ENCODE results near the gene ARAP1. TPM values are rescaled to one million over a fixed set of nuclear protein-coding genes. Genes with fewer than 3 reads are reported as not detected.

The ARAP1 gene
- total and polyA plus RNA-seq, 2 of the 8 experiments (the other 6 are each of a cell fraction or from before 2014, with no cell fraction given) = 25.7 to 61.6 TPM

DNA sequence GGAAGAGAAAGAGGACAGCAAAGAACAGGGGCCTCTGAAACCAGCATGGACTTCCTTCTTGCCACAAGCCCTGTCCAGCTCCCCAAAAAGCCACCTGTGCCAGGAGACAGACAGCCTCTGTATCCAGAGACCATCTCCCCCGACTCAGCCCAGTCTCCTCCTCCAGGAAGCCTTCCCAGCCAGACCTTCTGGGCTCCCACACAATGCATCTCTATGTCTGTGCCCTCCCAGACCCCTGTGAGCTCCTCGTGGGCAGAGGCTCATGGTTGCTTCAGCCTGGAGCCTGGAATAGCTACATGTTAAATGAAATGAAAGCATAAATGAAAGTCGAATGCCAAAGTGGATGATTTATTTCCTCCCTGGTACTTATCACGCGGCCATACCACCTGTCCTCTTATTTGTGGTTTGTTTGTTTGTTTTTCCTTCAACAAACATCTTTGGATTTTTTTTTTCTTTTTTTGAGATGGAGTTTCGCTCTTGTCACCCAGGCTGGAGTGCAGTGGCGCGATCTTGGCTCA, 7.3 kb upstream of the ARAP1 start:
- no peak overlapping the region for H2BK20ac ChIP-seq (ENCODE audit: low read length)
- H4K20me1 ChIP-seq (replicated peaks in 1 of 2; ENCODE audit: control insufficient read depth in 1 of 2, insufficient read depth in 2 of 2, low read length in 2 of 2) = peaks cover 0 to 2% of the 10 kb centered on the region in 2 experiments
- H2AFZ ChIP-seq (ENCODE audit: low read length) = no peak overlapping the region
- TF ChIP-seq CBX5 (IDR thresholded peaks at IDR 0.05; ENCODE audit: low read depth, low read length) (no peak), ZNF274 (IDR thresholded peaks at IDR 0.05; ENCODE audit: borderline replicate concordance, extremely low read depth, low read length) (no peak), PHF8 (conservative IDR thresholded peaks at IDR 0.05; ENCODE audit: low read depth, low read length) (no peak), CEBPB (IDR thresholded peaks at IDR 0.05; ENCODE audit: low read depth, low read length) (no peak), NRF1 (IDR thresholded peaks at IDR 0.05; ENCODE audit: low read depth, low read length) (no peak)
- H2BK15ac ChIP-seq (ENCODE audit: low read length) = no peak overlapping the region
- ChIA-PET CTCF (ENCODE audit: partially characterized antibody) (interaction anchor here (0.7 to 1.4 kb wide), 5 partner anchors 11 to 130 kb away, joined by 3 to 4 read pairs (median 3); no protein-coding TSS in a partner anchor), POLR2A (ENCODE audit: partially characterized antibody) (interaction anchor here (0.9 kb wide), 2 partner anchors 17 to 23 kb away, joined by 4 read pairs; no protein-coding TSS in a partner anchor)
- H3K27ac ChIP-seq (ENCODE audit: low read depth, low read length) = no peak overlapping the region
- no peak overlapping the region; the same call in 1 of the 2 replicates for H4K8ac ChIP-seq (ENCODE audit: extremely low read depth, insufficient read depth, low read length)
- WGBS, 2 experiments (ENCODE audit: extremely low coverage in 1 of 2, insufficient coverage in 1 of 2, insufficient read length in 1 of 2, insufficient replicate concordance in 2 of 2, low coverage in 1 of 2, low lambda C conversion rate in 2 of 2, missing lambda C conversion rate in 1 of 2) = 94% methylated on average over 8 of the region's 8 CpGs; no CpG with 5 or more reads in 1 of the 2 experiments
- no peak overlapping the region for H3K23ac ChIP-seq (ENCODE audit: insufficient read length)
- no peak overlapping the region for H2BK12ac ChIP-seq (ENCODE audit: low read depth, low read length)
- no peaks in the 10 kb centered on the region for H3K79me1 ChIP-seq (ENCODE audit: low read depth, low read length)
- no peak overlapping the region for H3K4me2 ChIP-seq (ENCODE audit: insufficient read depth in 1 of 2, low read depth in 2 of 2, low read length in 2 of 2)
- H3K23me2 ChIP-seq (ENCODE audit: low read depth, low read length) = no peaks in the 10 kb centered on the region; the same call in 1 of the 2 replicates
- peaks cover 0 to 12% (median 7%) of the 10 kb centered on the region in 4 experiments; a peak in 6 of 7 replicates for H3K4me1 ChIP-seq (replicated peaks in 1 of 4; ENCODE audit: control insufficient read depth in 3 of 4, insufficient read depth in 4 of 4, low read length in 3 of 4)
- H2BK120ac ChIP-seq (replicated peaks; ENCODE audit: low read depth, low read length) = no peak overlapping the region
- H3K36me3 ChIP-seq (ENCODE audit: control insufficient read depth in 2 of 4, insufficient read depth in 4 of 4, low read length in 3 of 4) = no peaks in the 10 kb centered on the region
- H4K91ac ChIP-seq (replicated peaks; ENCODE audit: insufficient read length, low read length) = no peak overlapping the region
- no peaks in the 10 kb centered on the region for H3K79me2 ChIP-seq (ENCODE audit: control insufficient read depth in 1 of 2, insufficient read depth in 2 of 2, low read length in 2 of 2)
- H3K4me3 ChIP-seq (ENCODE audit: extremely low read depth in 1 of 4, insufficient read depth in 2 of 4, low read depth in 3 of 4, low read length in 4 of 4) = no peak overlapping the region
- FAIRE-seq (no peak), DNase-seq (ENCODE audit: low read depth in 1 of 2, low spot score in 2 of 2) (no peak)
- peaks cover 0 to 1% (median under 1%) of the 10 kb centered on the region in 4 experiments; a peak in 2 of 7 replicates for H3K27me3 ChIP-seq (replicated peaks in 1 of 4; ENCODE audit: control insufficient read depth in 3 of 4, extremely low read depth in 1 of 4, insufficient read depth in 3 of 4, low read length in 3 of 4)
- H3K14ac ChIP-seq (ENCODE audit: insufficient read length) = no peak overlapping the region
- H3K9me3 ChIP-seq (ENCODE audit: insufficient read depth in 2 of 2, low read depth in 1 of 2, low read length in 1 of 2) = no peaks in the 10 kb centered on the region
- H3K18ac ChIP-seq (ENCODE audit: extremely low read depth, low read length) = no peak overlapping the region
- 0 out of 2 replicates have a peak overlapping the region, but pooled peaks have one; percentile 33 for H2AK5ac ChIP-seq (ENCODE audit: low read depth, low read length)
- H3K4ac ChIP-seq (replicated peaks; ENCODE audit: insufficient read length, low read depth, low read length) = no peak overlapping the region
- H2BK5ac ChIP-seq (ENCODE audit: low read depth, low read length) = 0 out of 2 replicates have a peak overlapping the region, but pooled peaks have one; percentile 21
- H3K56ac ChIP-seq (replicated peaks; ENCODE audit: insufficient read length, low read depth, low read length) = no peak overlapping the region
- no peak overlapping the region for H3K9ac ChIP-seq (replicated peaks in 1 of 4; ENCODE audit: extremely low read depth in 1 of 4, low read depth in 3 of 4, low read length in 3 of 4)
- H4K5ac ChIP-seq (ENCODE audit: insufficient read length, low read depth, low read length) = no peak overlapping the region

Measured in H1 (cell line).